Fibroblast of pulmonary artery (primary cell): ENCODE measurements around the gene RGS6.

Experiments used
- DNase-seq: peaks from one replicate; pipeline ENCODE4 v3.0.0-alpha.2; 2010; ENCODE audit warnings: low read depth
- H3K4me3 ChIP-seq: replicated peaks from 2 replicates; pipeline ENCODE4 v1.5.1; 2011; ENCODE audit warnings: low read depth, mild to moderate bottlenecking, control low read depth, low read length, moderate library complexity
- TF ChIP-seq, protein P1 (sequence below): IDR thresholded peaks from 2 replicates; pipeline ENCODE4 v1.5.1; 2011; ENCODE audit warnings: mild to moderate bottlenecking, control low read depth, low read length, inconsistent platforms; ENCODE audit errors: missing control alignments

RGS6 gene

DNA sequence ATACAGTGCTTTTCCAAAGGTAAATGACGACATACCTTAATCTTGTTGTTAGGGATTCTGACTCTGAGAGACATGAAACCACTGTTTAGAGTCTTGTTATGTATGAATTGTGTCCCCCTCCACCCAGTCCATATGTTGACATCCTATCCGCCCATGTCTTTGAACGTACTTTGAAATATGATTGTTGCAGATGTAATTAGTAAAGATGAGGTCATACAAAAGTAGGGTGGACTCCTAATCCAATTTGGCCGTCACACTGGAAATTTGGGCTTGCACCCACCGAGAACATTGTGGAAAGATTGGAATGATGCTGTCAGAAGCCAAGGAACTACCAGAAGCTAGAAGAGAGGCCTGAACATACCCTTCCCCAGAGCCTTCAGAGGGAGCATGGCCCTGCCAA, 62.2 kb downstream of the RGS6 start:
- DNase-seq = no peak
- no peak overlapping the region for H3K4me3 ChIP-seq

DNA sequence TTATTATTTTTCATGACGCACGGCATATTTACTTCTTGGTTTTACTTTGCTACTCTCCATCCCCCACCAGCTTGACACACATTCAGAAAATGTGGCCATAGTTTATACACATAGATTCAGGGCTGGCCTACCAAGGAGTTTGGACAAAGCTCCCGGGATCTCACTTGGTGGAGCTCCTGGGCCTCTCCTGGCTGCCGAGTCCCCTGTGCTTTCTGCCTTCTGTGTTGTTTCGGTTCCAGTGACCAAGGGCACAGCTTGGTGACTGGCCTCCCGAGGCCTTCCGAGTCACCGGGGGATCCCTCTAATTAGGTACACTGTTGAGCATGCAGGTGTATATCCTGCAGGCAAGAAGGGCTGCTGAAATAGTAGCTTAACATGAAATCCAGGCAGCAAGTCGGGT, 63.5 kb downstream of the RGS6 start:
- no peak for DNase-seq
- TF ChIP-seq, protein P1, sequence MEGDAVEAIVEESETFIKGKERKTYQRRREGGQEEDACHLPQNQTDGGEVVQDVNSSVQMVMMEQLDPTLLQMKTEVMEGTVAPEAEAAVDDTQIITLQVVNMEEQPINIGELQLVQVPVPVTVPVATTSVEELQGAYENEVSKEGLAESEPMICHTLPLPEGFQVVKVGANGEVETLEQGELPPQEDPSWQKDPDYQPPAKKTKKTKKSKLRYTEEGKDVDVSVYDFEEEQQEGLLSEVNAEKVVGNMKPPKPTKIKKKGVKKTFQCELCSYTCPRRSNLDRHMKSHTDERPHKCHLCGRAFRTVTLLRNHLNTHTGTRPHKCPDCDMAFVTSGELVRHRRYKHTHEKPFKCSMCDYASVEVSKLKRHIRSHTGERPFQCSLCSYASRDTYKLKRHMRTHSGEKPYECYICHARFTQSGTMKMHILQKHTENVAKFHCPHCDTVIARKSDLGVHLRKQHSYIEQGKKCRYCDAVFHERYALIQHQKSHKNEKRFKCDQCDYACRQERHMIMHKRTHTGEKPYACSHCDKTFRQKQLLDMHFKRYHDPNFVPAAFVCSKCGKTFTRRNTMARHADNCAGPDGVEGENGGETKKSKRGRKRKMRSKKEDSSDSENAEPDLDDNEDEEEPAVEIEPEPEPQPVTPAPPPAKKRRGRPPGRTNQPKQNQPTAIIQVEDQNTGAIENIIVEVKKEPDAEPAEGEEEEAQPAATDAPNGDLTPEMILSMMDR = no peak
- H3K4me3 ChIP-seq = no peak overlapping the region

More for the DNA sequence above, 62.2 kb downstream of the RGS6 start:
- TF ChIP-seq, protein P1 = no peak

DNA sequence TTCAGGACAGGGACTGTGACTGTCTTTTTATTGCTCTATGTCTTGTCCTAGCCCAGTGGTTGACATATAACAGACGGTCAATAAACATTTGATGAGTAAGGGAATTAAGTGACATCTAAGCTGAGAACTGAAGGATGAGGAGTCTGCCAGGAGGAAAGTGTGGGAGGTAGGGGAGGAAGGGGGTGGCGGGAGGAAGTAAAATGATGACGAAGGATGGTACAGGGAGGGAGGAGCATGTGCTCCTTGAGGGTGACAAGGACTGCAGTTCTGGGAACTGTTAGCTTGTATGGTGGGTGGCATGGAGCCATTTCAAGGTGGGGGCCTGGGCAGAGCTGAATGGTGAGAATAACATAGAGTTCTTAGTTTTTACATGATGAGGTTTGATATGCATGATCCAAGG, 64.4 kb downstream of the RGS6 start:
- no peak overlapping the region for H3K4me3 ChIP-seq
- no peak for DNase-seq
- TF ChIP-seq, protein P1 = no peak

DNA sequence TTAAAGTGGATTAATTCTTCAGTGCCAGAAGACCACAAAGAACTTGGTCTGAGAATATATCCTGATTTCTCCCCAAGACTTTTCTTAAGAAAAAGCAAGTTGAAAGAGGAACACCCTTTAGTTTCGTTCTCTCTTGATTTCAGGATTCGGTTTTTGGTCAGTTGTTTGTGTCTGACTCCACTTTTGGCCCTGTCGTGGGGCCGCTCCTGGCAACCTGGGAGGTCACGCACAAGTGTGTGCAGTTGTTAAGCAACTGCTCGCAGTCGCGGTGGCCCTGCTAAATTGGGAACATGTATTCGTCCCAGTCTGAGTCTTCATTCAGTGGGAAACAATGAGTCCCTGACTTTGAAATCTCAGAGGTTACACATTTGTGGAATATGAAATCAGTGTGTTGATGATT, 68.7 kb downstream of the RGS6 start:
- no peak for DNase-seq
- H3K4me3 ChIP-seq = no peak overlapping the region
- TF ChIP-seq, protein P1 = no peak

DNA sequence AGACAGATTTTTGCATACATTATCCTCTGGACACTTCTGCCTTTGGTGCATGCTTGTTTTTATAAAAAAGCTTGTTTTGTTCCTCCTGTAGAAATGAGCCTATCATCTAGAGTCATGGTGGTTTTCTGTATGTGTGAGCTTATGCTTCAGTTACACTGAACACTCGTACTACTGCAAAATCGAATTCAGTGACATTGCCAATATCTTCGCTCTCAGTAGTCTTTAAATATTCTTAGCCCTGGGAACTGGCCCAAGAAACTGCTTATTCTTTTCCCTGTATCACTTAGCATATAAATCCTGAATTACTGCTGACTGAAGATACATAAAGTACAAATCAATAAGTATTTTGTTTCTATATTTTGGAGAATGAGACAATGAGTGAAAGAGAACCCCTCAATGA, 70.5 kb downstream of the RGS6 start:
- DNase-seq = no peak
- no peak overlapping the region for H3K4me3 ChIP-seq
- TF ChIP-seq, protein P1 = no peak

DNA sequence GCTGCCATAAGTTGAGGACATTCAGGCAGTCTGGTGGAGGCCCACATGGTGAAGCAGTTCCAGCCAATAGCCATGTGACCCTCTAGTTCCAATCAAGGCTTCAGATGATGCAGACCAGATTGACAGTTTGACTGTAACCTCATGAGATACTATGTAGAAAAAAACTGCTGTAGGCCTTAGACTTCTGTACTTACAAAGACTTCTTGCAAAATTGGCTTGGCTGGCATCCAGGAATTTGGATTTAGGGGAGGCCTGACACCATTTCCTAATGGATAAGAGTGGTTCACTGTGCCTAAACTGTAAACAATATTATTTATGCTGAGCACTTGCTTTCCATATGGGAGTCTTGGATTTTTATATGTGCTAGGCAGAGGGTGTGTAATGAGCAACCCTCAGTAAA, 76.4 kb downstream of the RGS6 start:
- TF ChIP-seq, protein P1 = no peak
- no peak for DNase-seq
- H3K4me3 ChIP-seq = no peak overlapping the region

DNA sequence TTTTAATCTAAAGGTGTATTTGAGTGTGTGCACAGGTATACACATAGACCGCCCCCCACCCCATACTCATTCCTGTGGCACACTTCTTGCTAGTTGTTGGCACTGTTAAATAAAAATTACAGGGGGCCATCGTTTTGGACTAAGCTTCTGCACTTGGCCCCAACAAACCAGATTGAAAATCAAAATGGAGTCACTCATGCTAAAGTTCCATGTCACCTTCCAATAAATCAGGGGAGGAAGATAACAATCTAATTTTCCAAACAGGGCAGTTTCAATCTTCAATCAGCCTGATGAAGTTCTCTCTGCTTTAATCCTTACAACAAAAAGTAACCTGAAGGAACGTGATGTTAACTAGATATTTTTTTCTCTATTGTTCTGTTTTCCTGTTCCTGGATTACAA, 78.2 kb downstream of the RGS6 start:
- no peak overlapping the region for H3K4me3 ChIP-seq
- DNase-seq = no peak
- TF ChIP-seq, protein P1 = no peak
